Measurements from ENCODE around the gene FYTTD1. TPM values are rescaled to one million over a fixed set of nuclear protein-coding genes. Genes with fewer than 3 reads are reported as not detected.
"Not testable (repeated sequence)": the region's sequence is repeated elsewhere in the genome, so short reads cannot be mapped to it uniquely, and the experiment has no call there.

The FYTTD1 gene
- 100 to 1,000 TPM; 103 to 144 (median 141) TPM for polyA plus RNA-seq

GRCh38 chr3:197749601-197750395 lies at the start of gene FYTTD1:
Gene FYTTD1, plus strand, starts transcription at chr3:197749883. Its CDS starts 89 bp downstream, at chr3:197749972.
- peaks cover 0 to 2% (median 0%) of the 10 kb centered on the region in 6 donors for H3K9me3 Mint-ChIP-seq

GRCh38 chr3:197700095-197700494 lies 49.6 kb upstream of the FYTTD1 start:
- H3K27me3 Mint-ChIP-seq (ENCODE audit: low read depth in 3 of 3), result no peaks in the 10 kb centered on the region

More at GRCh38 chr3:197749601-197750395, at the start of gene FYTTD1:
- DNase-seq, result peak; percentile 91
- Mint-ChIP-seq H3K27me3 (ENCODE audit: low read depth in 3 of 3) (peaks cover 10 to 15% (median 14%) of the 10 kb centered on the region in 3 donors), H3K4me3 (peak within 1 kb of the TSS; percentile 92 to 100 (median 98)), H3K27ac (peak within 1 kb of the TSS; percentile 84 to 99 (median 98)), H3K36me3 (no peaks in the 10 kb centered on the region), H3K4me1 (peaks cover 40 to 57% of the 10 kb centered on the region in 2 donors)

GRCh38 chr3:197701841-197702240 lies 47.8 kb upstream of the FYTTD1 start:
- Mint-ChIP-seq H3K27ac (peak overlapping the region in 1 of 6 donors; percentile 76), H3K27me3 (ENCODE audit: low read depth in 3 of 3) (no peaks in the 10 kb centered on the region), H3K4me1 (peaks cover 4 to 7% of the 10 kb centered on the region in 2 donors), H3K9me3 (no peaks in the 10 kb centered on the region), H3K36me3 (peaks cover 19 to 58% (median 39%) of the 10 kb centered on the region in 3 donors), H3K4me3 (no peak overlapping the region)
- DNase-seq, result no peak

More at GRCh38 chr3:197700095-197700494, 49.6 kb upstream of the FYTTD1 start:
- no peak overlapping the region for H3K4me3 Mint-ChIP-seq
- H3K36me3 Mint-ChIP-seq, result peaks cover 25 to 64% (median 41%) of the 10 kb centered on the region in 3 donors
- no peak overlapping the region for H3K27ac Mint-ChIP-seq
- peaks cover 0 to 2% of the 10 kb centered on the region in 2 donors for H3K4me1 Mint-ChIP-seq
- DNase-seq, result no peak
- no peaks in the 10 kb centered on the region for H3K9me3 Mint-ChIP-seq

GRCh38 chr3:197706658-197707057 lies 43.0 kb upstream of the FYTTD1 start:
- H3K4me1 Mint-ChIP-seq, result peaks cover 5 to 8% of the 10 kb centered on the region in 2 donors
- peak; percentile 3 to 50 (median 17) for DNase-seq
- H3K4me3 Mint-ChIP-seq, result peak overlapping the region; percentile 77 to 95 (median 84)
- H3K36me3 Mint-ChIP-seq, result peaks cover 0 to 19% (median 16%) of the 10 kb centered on the region in 3 donors
- peak overlapping the region; percentile 93 to 99 (median 96) for H3K27ac Mint-ChIP-seq
- no peaks in the 10 kb centered on the region for H3K27me3 Mint-ChIP-seq (ENCODE audit: low read depth in 3 of 3)
- no peaks in the 10 kb centered on the region for H3K9me3 Mint-ChIP-seq

GRCh38 chr3:197709135-197709534 lies 40.5 kb upstream of the FYTTD1 start:
- peaks cover 23 to 25% of the 10 kb centered on the region in 2 donors for H3K4me1 Mint-ChIP-seq
- peak overlapping the region in 1 of 6 donors; percentile 30 for H3K27ac Mint-ChIP-seq
- H3K4me3 Mint-ChIP-seq, result no peak overlapping the region

GRCh38 chr3:197710965-197711364 lies 38.7 kb upstream of the FYTTD1 start:
- peaks cover 23% of the 10 kb centered on the region in 2 donors for H3K4me1 Mint-ChIP-seq
- peaks cover 8 to 13% (median 11%) of the 10 kb centered on the region in 3 donors for H3K36me3 Mint-ChIP-seq
- DNase-seq; H3K27me3 Mint-ChIP-seq (ENCODE audit: low read depth in 3 of 3); H3K9me3 Mint-ChIP-seq: not testable (repeated sequence)
- peak overlapping the region in 5 of 6 donors; percentile 61 to 91 (median 87) for H3K27ac Mint-ChIP-seq
- peak overlapping the region in 1 of 5 donors; percentile 18 for H3K4me3 Mint-ChIP-seq

More at GRCh38 chr3:197709135-197709534, 40.5 kb upstream of the FYTTD1 start:
- no peak for DNase-seq
- Mint-ChIP-seq H3K27me3 (ENCODE audit: low read depth in 3 of 3) (peaks cover 0 to 1% (median 0%) of the 10 kb centered on the region in 3 donors), H3K36me3 (peaks cover 4 to 13% (median 8%) of the 10 kb centered on the region in 3 donors), H3K9me3 (no peaks in the 10 kb centered on the region)

- H3K27ac Mint-ChIP-seq, result peak overlapping the region; percentile 91 to 100 (median 98)
- no peaks in the 10 kb centered on the region for H3K9me3 Mint-ChIP-seq
- peak; percentile 84 to 86 (median 84) for DNase-seq
- peaks cover 18% of the 10 kb centered on the region in 2 donors for H3K4me1 Mint-ChIP-seq
- peak overlapping the region; percentile 84 to 94 (median 91) for H3K4me3 Mint-ChIP-seq
- H3K36me3 Mint-ChIP-seq, result peaks cover 11 to 14% (median 13%) of the 10 kb centered on the region in 3 donors
- H3K27me3 Mint-ChIP-seq (ENCODE audit: low read depth in 3 of 3), result peaks cover 0 to 1% (median 0%) of the 10 kb centered on the region in 3 donors
These were observed 37.5 kb upstream of the FYTTD1 start for GRCh38 chr3:197711973-197712707.

- H3K36me3 Mint-ChIP-seq, result peaks cover 13 to 17% (median 14%) of the 10 kb centered on the region in 3 donors
- peaks cover 0 to 1% (median 0%) of the 10 kb centered on the region in 3 donors for H3K27me3 Mint-ChIP-seq (ENCODE audit: low read depth in 3 of 3)
- H3K4me3 Mint-ChIP-seq, result peak overlapping the region in 4 of 5 donors; percentile 11 to 86 (median 58)
- DNase-seq, result no peak
- no peaks in the 10 kb centered on the region for H3K9me3 Mint-ChIP-seq
- peaks cover 18 to 19% of the 10 kb centered on the region in 2 donors for H3K4me1 Mint-ChIP-seq
- H3K27ac Mint-ChIP-seq, result peak overlapping the region; percentile 91 to 100 (median 98)
These were observed 36.2 kb upstream of the FYTTD1 start for GRCh38 chr3:197713477-197713822.

GRCh38 chr3:197714251-197714650 lies 35.4 kb upstream of the FYTTD1 start:
- Mint-ChIP-seq H3K27ac (peak overlapping the region; percentile 70 to 100 (median 80)), H3K36me3 (peaks cover 13 to 17% (median 14%) of the 10 kb centered on the region in 3 donors), H3K4me3 (peak overlapping the region in 3 of 5 donors; percentile 12 to 25 (median 14)), H3K9me3 (no peaks in the 10 kb centered on the region), H3K27me3 (ENCODE audit: low read depth in 3 of 3) (peaks cover 0 to 1% (median 0%) of the 10 kb centered on the region in 3 donors), H3K4me1 (peaks cover 18 to 19% of the 10 kb centered on the region in 2 donors)
- DNase-seq, result no peak

GRCh38 chr3:197718891-197719290 lies 30.8 kb upstream of the FYTTD1 start:
- H3K4me3 Mint-ChIP-seq, result no peak overlapping the region
- no peak for DNase-seq
- H3K4me1 Mint-ChIP-seq, result peaks cover 0 to 4% of the 10 kb centered on the region in 2 donors
- H3K36me3 Mint-ChIP-seq, result peaks cover 14 to 28% (median 16%) of the 10 kb centered on the region in 3 donors
- H3K27ac Mint-ChIP-seq, result no peak overlapping the region
- peaks cover 0 to 3% (median 0%) of the 10 kb centered on the region in 6 donors for H3K9me3 Mint-ChIP-seq
- no peaks in the 10 kb centered on the region for H3K27me3 Mint-ChIP-seq (ENCODE audit: low read depth in 3 of 3)

- Mint-ChIP-seq H3K4me3 (no peak overlapping the region), H3K27ac (no peak overlapping the region), H3K9me3 (peaks cover 0 to 3% (median 0%) of the 10 kb centered on the region in 6 donors), H3K4me1 (peaks cover 2 to 7% of the 10 kb centered on the region in 2 donors), H3K36me3 (peaks cover 7 to 25% (median 14%) of the 10 kb centered on the region in 3 donors), H3K27me3 (ENCODE audit: low read depth in 3 of 3) (no peaks in the 10 kb centered on the region)
- DNase-seq, result no peak
These were observed 29.0 kb upstream of the FYTTD1 start for GRCh38 chr3:197720694-197721093.

GRCh38 chr3:197722734-197723133 lies 26.9 kb upstream of the FYTTD1 start:
- no peak overlapping the region for H3K4me3 Mint-ChIP-seq
- H3K36me3 Mint-ChIP-seq, result peaks cover 3 to 17% (median 9%) of the 10 kb centered on the region in 3 donors
- no peak for DNase-seq
- H3K9me3 Mint-ChIP-seq, result peaks cover 0 to 3% (median 0%) of the 10 kb centered on the region in 6 donors
- no peaks in the 10 kb centered on the region for H3K27me3 Mint-ChIP-seq (ENCODE audit: low read depth in 3 of 3)
- peaks cover 5 to 8% of the 10 kb centered on the region in 2 donors for H3K4me1 Mint-ChIP-seq
- peak overlapping the region in 1 of 6 donors; percentile 51 for H3K27ac Mint-ChIP-seq

GRCh38 chr3:197727878-197728277 lies 21.8 kb upstream of the FYTTD1 start:
- not testable (repeated sequence) for H3K4me3 Mint-ChIP-seq
- H3K27ac Mint-ChIP-seq, result peak overlapping the region in 1 of 6 donors; percentile 71
- peaks cover 19 to 24% of the 10 kb centered on the region in 2 donors for H3K4me1 Mint-ChIP-seq

More at GRCh38 chr3:197727878-197728277, 21.8 kb upstream of the FYTTD1 start:
- H3K27me3 Mint-ChIP-seq (ENCODE audit: low read depth in 3 of 3); H3K9me3 Mint-ChIP-seq; DNase-seq: not testable (repeated sequence)
- H3K36me3 Mint-ChIP-seq, result peaks cover 0 to 10% (median 6%) of the 10 kb centered on the region in 3 donors
